ENCODE results near the gene MYH13. TPM values are rescaled to one million over a fixed set of nuclear protein-coding genes. Genes with fewer than 3 reads are reported as not detected.

Gene MYH13
- total RNA-seq, 2 donors from 2014 or later, result 0.11 TPM; not detected in 1

- no peaks in the 10 kb centered on the region for H3K4me1 ChIP-seq
- H3K27ac ChIP-seq, result no peak overlapping the region
- no peak for DNase-seq
- H3K4me3 ChIP-seq, result no peak overlapping the region
- no peak for TF ChIP-seq CTCF (IDR thresholded peaks at IDR 0.05)
- no peaks in the 10 kb centered on the region for H3K27me3 ChIP-seq
- H3K9ac ChIP-seq (ENCODE audit: low read depth in 2 of 2, low read length in 2 of 2), result no peak overlapping the region
- no peaks in the 10 kb centered on the region for H3K9me3 ChIP-seq
- no peaks in the 10 kb centered on the region for H3K36me3 ChIP-seq
- intact Hi-C loops (cut with DNase I), result no loop called here
Observed at GRCh38 chr17:10392880-10393279, 20.1 kb upstream of the MYH13 start.

GRCh38 chr17:10385871-10386270 lies 13.1 kb upstream of the MYH13 start:
- intact Hi-C loops (cut with DNase I), result no loop called here
- no peak overlapping the region for H3K4me3 ChIP-seq
- H3K27me3 ChIP-seq, result no peaks in the 10 kb centered on the region
- H3K9ac ChIP-seq (ENCODE audit: low read depth in 2 of 2, low read length in 2 of 2), result no peak overlapping the region
- TF ChIP-seq CTCF (IDR thresholded peaks at IDR 0.05), result no peak
- H3K4me1 ChIP-seq, result no peaks in the 10 kb centered on the region
- no peaks in the 10 kb centered on the region for H3K9me3 ChIP-seq
- no peak overlapping the region for H3K27ac ChIP-seq
- DNase-seq, result no peak
- H3K36me3 ChIP-seq, result no peaks in the 10 kb centered on the region

GRCh38 chr17:10384175-10384574 lies 11.4 kb upstream of the MYH13 start:
- Histone ChIP-seq H3K4me3 (no peak overlapping the region), H3K9ac (ENCODE audit: low read depth in 2 of 2, low read length in 2 of 2) (no peak overlapping the region), H3K27ac (no peak overlapping the region), H3K9me3 (no peaks in the 10 kb centered on the region), H3K36me3 (no peaks in the 10 kb centered on the region), H3K4me1 (no peaks in the 10 kb centered on the region), H3K27me3 (no peaks in the 10 kb centered on the region)
- DNase-seq, result no peak
- TF ChIP-seq CTCF (IDR thresholded peaks at IDR 0.05), result no peak
- intact Hi-C loops (cut with DNase I), result no loop called here

- intact Hi-C loops (cut with DNase I), result no loop called here
- no peak for TF ChIP-seq CTCF (IDR thresholded peaks at IDR 0.05)
- H3K27me3 ChIP-seq, result no peaks in the 10 kb centered on the region
- no peaks in the 10 kb centered on the region for H3K9me3 ChIP-seq
- no peaks in the 10 kb centered on the region for H3K4me1 ChIP-seq
- no peak overlapping the region for H3K9ac ChIP-seq (ENCODE audit: low read depth in 2 of 2, low read length in 2 of 2)
- H3K36me3 ChIP-seq, result no peaks in the 10 kb centered on the region
- DNase-seq, result no peak
- no peak overlapping the region for H3K4me3 ChIP-seq
- H3K27ac ChIP-seq, result no peak overlapping the region
Observed at GRCh38 chr17:10380631-10381408, 8.0 kb upstream of the MYH13 start.

- H3K4me3 ChIP-seq, result no peak overlapping the region
- TF ChIP-seq CTCF (IDR thresholded peaks at IDR 0.05), result no peak
- H3K27ac ChIP-seq, result no peak overlapping the region
- no peaks in the 10 kb centered on the region for H3K36me3 ChIP-seq
- no peaks in the 10 kb centered on the region for H3K27me3 ChIP-seq
- no peak for DNase-seq
- no peak overlapping the region for H3K9ac ChIP-seq (ENCODE audit: low read depth in 2 of 2, low read length in 2 of 2)
- no peaks in the 10 kb centered on the region for H3K9me3 ChIP-seq
- intact Hi-C loops (cut with DNase I), result no loop called here
- no peaks in the 10 kb centered on the region for H3K4me1 ChIP-seq
Observed at GRCh38 chr17:10370016-10370608, 2.7 kb downstream of the MYH13 start.
